Breast epithelium (tissue), 4 donors: ENCODE data around the gene NTRK3. TPM values are rescaled to one million over a fixed set of nuclear protein-coding genes. Genes with fewer than 3 reads are reported as not detected.

Experiments used
- DNase-seq, 2 donors: peaks; one replicate each; pipeline ENCODE4 v3.0.0-alpha.2; 2019; ENCODE audit warnings: low spot score in 2 of 2
- H3K27ac ChIP-seq, 2 donors: fragments of 200-600 bp; sonication (generic) in 1 of 2; one replicate each; pipeline ENCODE4 v1.5.1; 2016 to 2019; ENCODE audit warnings: mild to moderate bottlenecking in 1 of 2
- H3K27me3 ChIP-seq, 2 donors: fragments of 200-600 bp; sonication (generic) in 1 of 2; one replicate each; pipeline versions ENCODE4 v1.5.1 to v1.6.0; 2017 to 2019; ENCODE audit warnings: control low read depth in 1 of 2, mild to moderate bottlenecking in 1 of 2
- H3K36me3 ChIP-seq: fragments of 200-600 bp; one replicate; pipeline ENCODE4 v1.5.1; 2019
- H3K4me1 ChIP-seq, 2 donors: fragments of 200-600 bp; sonication (generic); one replicate each; pipeline ENCODE4 v1.5.1; 2016 to 2019; ENCODE audit warnings: control low read depth in 1 of 2
- H3K4me3 ChIP-seq, 3 donors: fragments of 200-600 bp; sonication (generic); 1 replicate in 2 of 3; 2 replicates in 1 of 3; pipeline ENCODE4 v1.5.1; 2016 to 2019; ENCODE audit warnings: mild to moderate bottlenecking in 3 of 3, moderate library complexity in 2 of 3
- H3K9me3 ChIP-seq, 2 donors: fragments of 200-600 bp; sonication (generic) in 1 of 2; one replicate each; pipeline ENCODE4 v1.5.1; 2016 to 2019; ENCODE audit warnings: control low read depth in 1 of 2
- CTCF ChIP-seq, 3 donors: fragments of 450-650 bp; IDR thresholded peaks; one replicate each; pipeline ENCODE4 v1.5.1; 2016 to 2017; ENCODE audit warnings: antibody characterized with exemption in 3 of 3, mild to moderate bottlenecking in 3 of 3, moderate library complexity in 3 of 3
- POLR2A ChIP-seq: fragments of 450-650 bp; IDR thresholded peaks from one replicate; pipeline ENCODE4 v1.6.1; 2016; ENCODE audit warnings: antibody characterized with exemption, mild to moderate bottlenecking, moderate library complexity
- POLR2AphosphoS5 ChIP-seq, 3 donors: sonication (generic); formaldehyde crosslinking; IDR thresholded peaks; one replicate each; pipeline ENCODE4 v1.6.1; 2017; ENCODE audit warnings: antibody characterized with exemption in 3 of 3
- intact Hi-C: fragments of 100-400 bp; cut with DNase I; formaldehyde crosslinking; loops from one replicate; pipeline ENCODE4 v1.15.1; 2023; ENCODE audit warnings: low total_unique reads
- total RNA-seq, 3 donors: library from RNA; depleted of rRNA; stranded (reverse); fragments of >200 nt; gene quantifications; one replicate each; pipeline ENCODE4 v1.1.0, GENCODE V29; 2016

Gene NTRK3
- total RNA-seq, 3 donors from 2014 or later = 1.9 to 23.6 (median 13.8) TPM

- no peak for DNase-seq
- intact Hi-C loops = no loop called here
- no peak overlapping the region for H3K27ac ChIP-seq
These were observed 288.6 kb downstream of the NTRK3 start for GRCh38 chr15:87967951-87968350.

GRCh38 chr15:87965304-87965703, 291.2 kb downstream of the NTRK3 start:
- Histone ChIP-seq H3K9me3 (no peaks in the 10 kb centered on the region), H3K27ac (no peak overlapping the region), H3K4me3 (no peak overlapping the region), H3K36me3 (no peaks in the 10 kb centered on the region), H3K4me1 (no peaks in the 10 kb centered on the region), H3K27me3 (no peaks in the 10 kb centered on the region)
- TF ChIP-seq POLR2A = no peak
- no peak for TF ChIP-seq POLR2AphosphoS5 (IDR thresholded peaks at IDR 0.05)
- no peak for TF ChIP-seq CTCF (IDR thresholded peaks at IDR 0.05)
- no peak for DNase-seq
- intact Hi-C loops = no loop called here

More at GRCh38 chr15:87967951-87968350, 288.6 kb downstream of the NTRK3 start:
- H3K4me3 ChIP-seq = no peak overlapping the region
- no peaks in the 10 kb centered on the region for H3K4me1 ChIP-seq
- H3K27me3 ChIP-seq = no peaks in the 10 kb centered on the region
- TF ChIP-seq POLR2A = no peak
- no peak for TF ChIP-seq POLR2AphosphoS5 (IDR thresholded peaks at IDR 0.05)
- no peak for TF ChIP-seq CTCF (IDR thresholded peaks at IDR 0.05)
- H3K36me3 ChIP-seq = no peaks in the 10 kb centered on the region
- no peaks in the 10 kb centered on the region for H3K9me3 ChIP-seq

- no peaks in the 10 kb centered on the region for H3K36me3 ChIP-seq
- no peak overlapping the region for H3K27ac ChIP-seq
- intact Hi-C loops = no loop called here
- H3K4me1 ChIP-seq = no peaks in the 10 kb centered on the region
- no peak for TF ChIP-seq POLR2AphosphoS5 (IDR thresholded peaks at IDR 0.05)
- TF ChIP-seq CTCF (IDR thresholded peaks at IDR 0.05) = no peak
- TF ChIP-seq POLR2A = no peak
- no peak overlapping the region for H3K4me3 ChIP-seq
- H3K27me3 ChIP-seq = no peaks in the 10 kb centered on the region
- DNase-seq = no peak
- H3K9me3 ChIP-seq = no peaks in the 10 kb centered on the region
These were observed 294.1 kb downstream of the NTRK3 start for GRCh38 chr15:87962428-87962827.

- no peak for DNase-seq
- no peaks in the 10 kb centered on the region for H3K27me3 ChIP-seq
- no peak for TF ChIP-seq POLR2AphosphoS5 (IDR thresholded peaks at IDR 0.05)
- intact Hi-C loops = no loop called here
- H3K9me3 ChIP-seq = no peaks in the 10 kb centered on the region
- no peaks in the 10 kb centered on the region for H3K4me1 ChIP-seq
- no peaks in the 10 kb centered on the region for H3K36me3 ChIP-seq
- H3K27ac ChIP-seq = no peak overlapping the region
- no peak overlapping the region for H3K4me3 ChIP-seq
These were observed 294.6 kb downstream of the NTRK3 start for GRCh38 chr15:87961851-87962420.

- DNase-seq = no peak
- Histone ChIP-seq H3K27ac (no peak overlapping the region), H3K36me3 (no peaks in the 10 kb centered on the region), H3K4me3 (no peak overlapping the region), H3K4me1 (no peaks in the 10 kb centered on the region), H3K27me3 (no peaks in the 10 kb centered on the region), H3K9me3 (no peaks in the 10 kb centered on the region)
- TF ChIP-seq CTCF (IDR thresholded peaks at IDR 0.05) = no peak
- intact Hi-C loops = no loop called here
These were observed 296.9 kb downstream of the NTRK3 start for GRCh38 chr15:87959662-87960061.

GRCh38 chr15:87959080-87959479, 297.5 kb downstream of the NTRK3 start:
- Histone ChIP-seq H3K36me3 (no peaks in the 10 kb centered on the region), H3K9me3 (no peaks in the 10 kb centered on the region), H3K27me3 (no peaks in the 10 kb centered on the region), H3K4me3 (no peak overlapping the region), H3K27ac (no peak overlapping the region), H3K4me1 (no peaks in the 10 kb centered on the region)
- intact Hi-C loops = no loop called here
- TF ChIP-seq CTCF (IDR thresholded peaks at IDR 0.05) = no peak
- TF ChIP-seq POLR2AphosphoS5 (IDR thresholded peaks at IDR 0.05) = no peak
- no peak for TF ChIP-seq POLR2A
- no peak for DNase-seq
